GM19328 (cell line): ENCODE results near the gene PTGES3L.
"Not testable (repeated sequence)": the region's sequence is repeated elsewhere in the genome, so short reads cannot be mapped to it uniquely, and the experiment has no call there.

Experiments
- ATAC-seq: cut with Tn5 transposase; IDR thresholded peaks from one replicate; pipeline ENCODE4 v1.9.1; 2021; ENCODE audit warnings: mild to moderate bottlenecking, moderate library complexity; ENCODE audit not compliant: unreplicated experiment

Gene PTGES3L

GRCh38 chr17:42922294-42922693 is 57.6 kb downstream of the PTGES3L start:
- no peak for ATAC-seq

- no peak for ATAC-seq
Observed at GRCh38 chr17:42920922-42921321, 59.0 kb downstream of the PTGES3L start.

GRCh38 chr17:42920106-42920900 is 59.6 kb downstream of the PTGES3L start:
- ATAC-seq, result no peak

- ATAC-seq, result not testable (repeated sequence)
Observed at GRCh38 chr17:42919522-42920077, 60.3 kb downstream of the PTGES3L start.

GRCh38 chr17:42918902-42919521 is 60.9 kb downstream of the PTGES3L start:
- no peak for ATAC-seq
